ENCODE results near the gene SCCPDH.

Gene SCCPDH

DNA sequence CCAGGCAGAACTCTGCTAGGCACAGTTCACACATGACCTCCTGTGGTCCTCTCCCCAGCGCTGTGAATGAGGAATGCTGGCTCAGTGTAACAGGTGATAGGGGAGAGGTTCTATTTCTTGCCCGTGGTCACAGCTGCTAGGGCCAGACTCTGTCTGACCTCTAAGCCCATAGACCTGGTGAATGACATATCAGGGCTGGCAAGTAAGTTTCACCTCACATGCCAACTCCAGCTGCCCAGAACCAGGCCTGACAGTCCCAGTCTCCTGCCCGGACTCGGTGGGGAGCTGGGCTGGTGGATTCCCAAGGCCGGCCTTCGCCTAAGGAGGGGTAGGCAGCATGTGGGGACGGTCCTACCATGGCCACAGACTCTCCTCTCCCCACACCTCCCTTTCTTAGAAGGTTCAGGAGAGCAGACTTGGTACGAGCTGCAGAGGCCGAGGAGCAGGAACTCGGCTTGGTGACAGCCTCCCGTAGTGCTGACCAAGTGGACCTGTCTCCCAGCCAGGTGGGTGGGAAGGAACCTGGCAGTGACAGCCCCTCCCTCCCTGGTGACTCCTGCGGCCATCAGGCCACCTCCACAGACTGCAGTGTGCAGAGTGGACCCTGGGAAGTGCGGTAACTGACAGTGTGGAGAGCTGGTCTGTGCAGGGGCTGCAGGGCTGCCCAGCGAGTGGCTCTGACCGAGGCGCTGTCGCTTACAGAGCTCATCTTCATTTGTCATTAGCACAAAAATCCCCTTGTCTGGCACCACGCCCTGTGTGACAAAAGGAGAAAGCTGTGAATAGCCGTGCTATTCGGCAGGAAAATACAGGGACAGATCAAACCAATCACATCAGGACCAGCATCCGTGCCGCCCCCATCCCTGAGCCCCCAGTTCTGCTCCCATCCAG lies 74.6 kb downstream of the SCCPDH start:
- TF ChIP-seq ZNF175 (tag by site-specific recombination; IDR thresholded peaks at IDR 0.05) (no peak), ZNF776 (tag by site-specific recombination; IDR thresholded peaks at IDR 0.05; ENCODE audit: borderline replicate concordance) (no peak), ZNF23 (tag by site-specific recombination; IDR thresholded peaks at IDR 0.05; ENCODE audit: borderline replicate concordance) (no peak), ZNF670 (tag by site-specific recombination; IDR thresholded peaks at IDR 0.05; ENCODE audit: low read depth) (no peak), ZNF214 (tag by site-specific recombination; IDR thresholded peaks at IDR 0.05; ENCODE audit: borderline replicate concordance) (no peak), ZFP41 (tag by site-specific recombination; IDR thresholded peaks at IDR 0.05; ENCODE audit: borderline replicate concordance) (no peak), KLF7 (tag by site-specific recombination; IDR thresholded peaks at IDR 0.05; ENCODE audit: borderline replicate concordance) (no peak), ZNF274 (IDR thresholded peaks at IDR 0.05; ENCODE audit: low read length) (no peak), ZNF274 (tag by site-specific recombination; IDR thresholded peaks at IDR 0.05; ENCODE audit: borderline replicate concordance) (no peak), ZNF169 (tag by site-specific recombination; IDR thresholded peaks at IDR 0.05) (no peak), ZNF341 (tag by site-specific recombination; IDR thresholded peaks at IDR 0.05; ENCODE audit: low read depth) (no peak), ZNF155 (tag by site-specific recombination; IDR thresholded peaks at IDR 0.05) (no peak), ZNF404 (tag by site-specific recombination; IDR thresholded peaks at IDR 0.05) (no peak), EGR2 (tag by site-specific recombination; IDR thresholded peaks at IDR 0.05; ENCODE audit: low read depth) (no peak), MYNN (tag by site-specific recombination; IDR thresholded peaks at IDR 0.05; ENCODE audit: borderline replicate concordance) (no peak), GLI2 (tag by site-specific recombination; IDR thresholded peaks at IDR 0.05; ENCODE audit: borderline replicate concordance, low read depth) (no peak), ELK4 (IDR thresholded peaks at IDR 0.05; ENCODE audit: borderline replicate concordance, low read depth, low read length) (no peak), ZBTB20 (tag by site-specific recombination; IDR thresholded peaks at IDR 0.05) (no peak), ZNF416 (tag by site-specific recombination; IDR thresholded peaks at IDR 0.05) (no peak)
- Histone ChIP-seq H3K36me3 (ENCODE audit: control insufficient read depth in 2 of 2, insufficient read depth in 1 of 2, low read length in 2 of 2) (no peaks in the 10 kb centered on the region), H3K27ac (ENCODE audit: extremely low read depth, low read depth, low read length) (no peak overlapping the region), H3K4me3 (ENCODE audit: low read depth, low read length) (no peak overlapping the region), H3K4me1 (ENCODE audit: control insufficient read depth, insufficient read depth, low read length) (no peaks in the 10 kb centered on the region), H3K9me3 (ENCODE audit: control insufficient read depth, insufficient read depth, low read depth, low read length) (no peaks in the 10 kb centered on the region)
- ChIA-PET CTCF (no interaction called here), POLR2A (no interaction called here)

GRCh38 chr1:246800356-246800755 lies 76.1 kb downstream of the SCCPDH start:
- Histone ChIP-seq H3K36me3 (ENCODE audit: control insufficient read depth in 2 of 2, insufficient read depth in 1 of 2, low read length in 2 of 2) (no peaks in the 10 kb centered on the region), H3K4me1 (ENCODE audit: control insufficient read depth, insufficient read depth, low read length) (no peaks in the 10 kb centered on the region), H3K27ac (ENCODE audit: extremely low read depth, low read depth, low read length) (no peak overlapping the region), H3K9me3 (ENCODE audit: control insufficient read depth, insufficient read depth, low read depth, low read length) (no peaks in the 10 kb centered on the region), H3K4me3 (ENCODE audit: low read depth, low read length) (no peak overlapping the region)
- POLR2A ChIA-PET: no interaction called here
- CTCF ChIA-PET: interaction anchor here (0.6 kb wide), 1 partner anchor 1067 kb away, joined by 5 read pairs; no protein-coding TSS in a partner anchor
- no peak for TF ChIP-seq ELK4 (IDR thresholded peaks at IDR 0.05; ENCODE audit: borderline replicate concordance, low read depth, low read length)
- no peak for TF ChIP-seq ZNF777 (tag by site-specific recombination; IDR thresholded peaks at IDR 0.05; ENCODE audit: borderline replicate concordance)
- TF ChIP-seq ZNF510 (tag by site-specific recombination; IDR thresholded peaks at IDR 0.05; ENCODE audit: insufficient replicate concordance): no peak
- no peak for TF ChIP-seq ZNF677 (tag by site-specific recombination; IDR thresholded peaks at IDR 0.05)
- TF ChIP-seq ZNF843 (tag by site-specific recombination; IDR thresholded peaks at IDR 0.05): no peak
- TF ChIP-seq ZNF514 (tag by site-specific recombination; IDR thresholded peaks at IDR 0.05): no peak
- TF ChIP-seq YY2 (tag by site-specific recombination; IDR thresholded peaks at IDR 0.05): no peak
- TF ChIP-seq ZSCAN5A (tag by site-specific recombination; IDR thresholded peaks at IDR 0.05): no peak
- no peak for TF ChIP-seq GLIS1 (tag by site-specific recombination; IDR thresholded peaks at IDR 0.05)
- TF ChIP-seq, protein P1, sequence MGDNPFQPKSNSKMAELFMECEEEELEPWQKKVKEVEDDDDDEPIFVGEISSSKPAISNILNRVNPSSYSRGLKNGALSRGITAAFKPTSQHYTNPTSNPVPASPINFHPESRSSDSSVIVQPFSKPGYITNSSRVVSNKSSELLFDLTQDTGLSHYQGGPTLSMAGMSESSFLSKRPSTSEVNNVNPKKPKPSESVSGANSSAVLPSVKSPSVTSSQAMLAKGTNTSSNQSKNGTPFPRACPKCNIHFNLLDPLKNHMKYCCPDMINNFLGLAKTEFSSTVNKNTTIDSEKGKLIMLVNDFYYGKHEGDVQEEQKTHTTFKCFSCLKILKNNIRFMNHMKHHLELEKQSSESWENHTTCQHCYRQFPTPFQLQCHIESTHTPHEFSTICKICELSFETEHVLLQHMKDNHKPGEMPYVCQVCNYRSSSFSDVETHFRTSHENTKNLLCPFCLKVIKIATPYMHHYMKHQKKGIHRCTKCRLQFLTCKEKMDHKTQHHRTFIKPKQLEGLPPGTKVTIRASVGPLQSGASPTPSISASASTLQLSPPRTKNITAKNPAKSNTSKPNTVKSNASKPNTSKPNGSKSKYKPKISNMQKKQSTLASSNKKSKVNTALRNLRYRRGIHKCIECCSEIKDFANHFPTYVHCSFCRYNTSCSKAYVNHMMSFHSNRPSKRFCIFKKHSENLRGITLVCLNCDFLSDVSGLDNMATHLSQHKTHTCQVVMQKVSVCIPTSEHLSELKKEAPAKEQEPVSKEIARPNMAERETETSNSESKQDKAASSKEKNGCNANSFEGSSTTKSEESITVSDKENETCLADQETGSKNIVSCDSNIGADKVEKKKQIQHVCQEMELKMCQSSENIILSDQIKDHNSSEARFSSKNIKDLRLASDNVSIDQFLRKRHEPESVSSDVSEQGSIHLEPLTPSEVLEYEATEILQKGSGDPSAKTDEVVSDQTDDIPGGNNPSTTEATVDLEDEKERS (tag by site-specific recombination; IDR thresholded peaks at IDR 0.05): no peak
- TF ChIP-seq ZNF121 (tag by site-specific recombination; IDR thresholded peaks at IDR 0.05): no peak

Data from HEK293 (cell line).